GM23338 (cell line): ENCODE measurements around the gene HIF3A. TPM values are rescaled to one million over a fixed set of nuclear protein-coding genes. Genes with fewer than 3 reads are reported as not detected.

Source experiments
- ATAC-seq: fragments of 200-7000 bp; cut with Tn5 transposase; 3 replicates; pipeline ENCODE4 v1.9.1; 2020
- DNase-seq: peaks from one replicate; pipeline ENCODE4 v3.0.0-alpha.2; 2015; ENCODE audit warnings: low spot score
- H2AFZ ChIP-seq: fragments of 200-600 bp; sonication (generic); 2 replicates; pipeline ENCODE4 v1.8.0; 2016; ENCODE audit warnings: antibody characterized with exemption, mild to moderate bottlenecking, moderate library complexity
- H3F3A ChIP-seq: fragments of 200-600 bp; sonication (generic); replicated peaks from 2 replicates; pipeline ENCODE4 v1.8.0; 2017; ENCODE audit warnings: antibody characterized with exemption, mixed run types, low read depth
- H3K27ac ChIP-seq: fragments of 200-600 bp; sonication (generic); 2 replicates; pipeline ENCODE4 v1.6.1; 2016; ENCODE audit warnings: low read depth
- H3K27me3 ChIP-seq: fragments of 200-600 bp; sonication (generic); 2 replicates; pipeline ENCODE4 v1.8.0; 2016; ENCODE audit warnings: mild to moderate bottlenecking, mixed run types, moderate library complexity; ENCODE audit not compliant: insufficient read depth
- H3K36me3 ChIP-seq: fragments of 200-600 bp; sonication (generic); 2 replicates; pipeline ENCODE4 v1.8.0; 2016; ENCODE audit warnings: mild to moderate bottlenecking; ENCODE audit not compliant: insufficient read depth
- H3K4me1 ChIP-seq: fragments of 200-600 bp; sonication (generic); 2 replicates; pipeline ENCODE4 v1.8.0; 2016; ENCODE audit warnings: mild to moderate bottlenecking, moderate library complexity; ENCODE audit not compliant: insufficient read depth
- H3K4me2 ChIP-seq: fragments of 200-600 bp; sonication (generic); 2 replicates; pipeline ENCODE4 v1.7.1; 2017; ENCODE audit warnings: mixed run types
- H3K4me3 ChIP-seq: fragments of 200-600 bp; sonication (generic); 2 replicates; pipeline ENCODE4 v1.6.1; 2016; ENCODE audit warnings: mixed run types
- H3K79me2 ChIP-seq: fragments of 200-600 bp; sonication (generic); replicated peaks from 2 replicates; pipeline ENCODE4 v1.8.0; 2017; ENCODE audit warnings: mild to moderate bottlenecking; ENCODE audit not compliant: insufficient read depth
- H3K9me2 ChIP-seq: fragments of 200-600 bp; sonication (generic); 2 replicates; pipeline ENCODE4 v1.8.0; 2017; ENCODE audit not compliant: insufficient read depth
- H4K20me1 ChIP-seq: fragments of 200-600 bp; sonication (generic); replicated peaks from 2 replicates; pipeline ENCODE4 v1.8.0; 2017; ENCODE audit warnings: mild to moderate bottlenecking; ENCODE audit not compliant: insufficient read depth
- H3K27ac Mint-ChIP-seq: 2 replicates; pipeline ENCODE4 v1.8.0; 2020; ENCODE audit warnings: inconsistent platforms, mild to moderate bottlenecking, moderate library complexity, mixed read lengths
- H3K27me3 Mint-ChIP-seq: 3 replicates; pipeline ENCODE4 v1.8.0; 2022; ENCODE audit warnings: low read depth, mild to moderate bottlenecking, moderate library complexity, mixed read lengths, inconsistent platforms; ENCODE audit not compliant: insufficient read depth, poor library complexity
- H3K36me3 Mint-ChIP-seq: 3 replicates; pipeline ENCODE4 v1.8.0; 2021; ENCODE audit warnings: low read depth, mild to moderate bottlenecking, inconsistent platforms, moderate library complexity, mixed read lengths
- H3K4me1 Mint-ChIP-seq: 3 replicates; pipeline ENCODE4 v1.8.0; 2020; ENCODE audit warnings: mild to moderate bottlenecking, inconsistent platforms, mixed read lengths
- H3K4me3 Mint-ChIP-seq: 3 replicates; pipeline ENCODE4 v1.8.0; 2021; ENCODE audit warnings: moderate library complexity, mild to moderate bottlenecking, inconsistent platforms, mixed read lengths
- H3K9me3 Mint-ChIP-seq: 3 replicates; pipeline ENCODE4 v1.8.0; 2020; ENCODE audit warnings: moderate library complexity, mild to moderate bottlenecking, inconsistent platforms, mixed read lengths
- EZH2phosphoT487 ChIP-seq: fragments of 200-600 bp; sonication (generic); IDR thresholded peaks from one replicate; pipeline ENCODE4 v1.8.1; 2018; ENCODE audit warnings: antibody characterized with exemption; ENCODE audit not compliant: unreplicated experiment
- ZNF331 ChIP-seq: fragments of 250-450 bp; sonication (Bioruptor Pico); IDR thresholded peaks from 2 replicates; pipeline ENCODE4 v1.5.0; 2020; ENCODE audit warnings: low read depth, mild to moderate bottlenecking, moderate library complexity
- polyA plus RNA-seq: library from polyadenylated mRNA; unstranded; fragments of >200 nt; fragmentation: Nextera tagmentation; extraction: Ambion mirVana; gene quantifications from 2 replicates; pipeline ENCODE4 v1.2.1, GENCODE V29; 2016
- total RNA-seq: library from RNA; depleted of rRNA; stranded (reverse); fragments of >200 nt; shearing (Covaris generic); gene quantifications from 2 replicates; pipeline ENCODE4 v1.2.3, GENCODE V29; 2014
- TF ChIP-seq, protein P1 (sequence below), 2 experiments: fragments of 200-600 bp in 1 of 2; sonication (generic) in 1 of 2; conservative IDR thresholded peaks; 2 replicates each; pipeline versions ENCODE4 v1.5.1 to v1.6.1; 2016 to 2017; ENCODE audit warnings: antibody characterized with exemption in 2 of 2, low read depth in 2 of 2, mild to moderate bottlenecking in 2 of 2, moderate library complexity in 1 of 2
- TF ChIP-seq, protein P2 (sequence below): IDR thresholded peaks from one replicate; pipeline ENCODE4 v1.6.1; 2018; ENCODE audit warnings: antibody characterized with exemption; ENCODE audit not compliant: unreplicated experiment
- TF ChIP-seq, protein P3 (sequence below): fragments of 250-450 bp; sonication (Bioruptor Pico); IDR thresholded peaks from 2 replicates; pipeline ENCODE4 v1.5.0; 2020; ENCODE audit warnings: mild to moderate bottlenecking, moderate library complexity
- TF ChIP-seq, protein P4 (sequence below): IDR thresholded peaks from 2 replicates; pipeline ENCODE4 v1.6.1; 2016; ENCODE audit warnings: antibody characterized with exemption

The HIF3A gene
- total and polyA plus RNA-seq, 2 experiments from 2014 or later, result 20.4 to 70.5 TPM

- TF ChIP-seq, protein P1, sequence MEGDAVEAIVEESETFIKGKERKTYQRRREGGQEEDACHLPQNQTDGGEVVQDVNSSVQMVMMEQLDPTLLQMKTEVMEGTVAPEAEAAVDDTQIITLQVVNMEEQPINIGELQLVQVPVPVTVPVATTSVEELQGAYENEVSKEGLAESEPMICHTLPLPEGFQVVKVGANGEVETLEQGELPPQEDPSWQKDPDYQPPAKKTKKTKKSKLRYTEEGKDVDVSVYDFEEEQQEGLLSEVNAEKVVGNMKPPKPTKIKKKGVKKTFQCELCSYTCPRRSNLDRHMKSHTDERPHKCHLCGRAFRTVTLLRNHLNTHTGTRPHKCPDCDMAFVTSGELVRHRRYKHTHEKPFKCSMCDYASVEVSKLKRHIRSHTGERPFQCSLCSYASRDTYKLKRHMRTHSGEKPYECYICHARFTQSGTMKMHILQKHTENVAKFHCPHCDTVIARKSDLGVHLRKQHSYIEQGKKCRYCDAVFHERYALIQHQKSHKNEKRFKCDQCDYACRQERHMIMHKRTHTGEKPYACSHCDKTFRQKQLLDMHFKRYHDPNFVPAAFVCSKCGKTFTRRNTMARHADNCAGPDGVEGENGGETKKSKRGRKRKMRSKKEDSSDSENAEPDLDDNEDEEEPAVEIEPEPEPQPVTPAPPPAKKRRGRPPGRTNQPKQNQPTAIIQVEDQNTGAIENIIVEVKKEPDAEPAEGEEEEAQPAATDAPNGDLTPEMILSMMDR (conservative IDR thresholded peaks at IDR 0.05; ENCODE audit: low read depth in 2 of 2), result no peak
- TF ChIP-seq, protein P2, sequence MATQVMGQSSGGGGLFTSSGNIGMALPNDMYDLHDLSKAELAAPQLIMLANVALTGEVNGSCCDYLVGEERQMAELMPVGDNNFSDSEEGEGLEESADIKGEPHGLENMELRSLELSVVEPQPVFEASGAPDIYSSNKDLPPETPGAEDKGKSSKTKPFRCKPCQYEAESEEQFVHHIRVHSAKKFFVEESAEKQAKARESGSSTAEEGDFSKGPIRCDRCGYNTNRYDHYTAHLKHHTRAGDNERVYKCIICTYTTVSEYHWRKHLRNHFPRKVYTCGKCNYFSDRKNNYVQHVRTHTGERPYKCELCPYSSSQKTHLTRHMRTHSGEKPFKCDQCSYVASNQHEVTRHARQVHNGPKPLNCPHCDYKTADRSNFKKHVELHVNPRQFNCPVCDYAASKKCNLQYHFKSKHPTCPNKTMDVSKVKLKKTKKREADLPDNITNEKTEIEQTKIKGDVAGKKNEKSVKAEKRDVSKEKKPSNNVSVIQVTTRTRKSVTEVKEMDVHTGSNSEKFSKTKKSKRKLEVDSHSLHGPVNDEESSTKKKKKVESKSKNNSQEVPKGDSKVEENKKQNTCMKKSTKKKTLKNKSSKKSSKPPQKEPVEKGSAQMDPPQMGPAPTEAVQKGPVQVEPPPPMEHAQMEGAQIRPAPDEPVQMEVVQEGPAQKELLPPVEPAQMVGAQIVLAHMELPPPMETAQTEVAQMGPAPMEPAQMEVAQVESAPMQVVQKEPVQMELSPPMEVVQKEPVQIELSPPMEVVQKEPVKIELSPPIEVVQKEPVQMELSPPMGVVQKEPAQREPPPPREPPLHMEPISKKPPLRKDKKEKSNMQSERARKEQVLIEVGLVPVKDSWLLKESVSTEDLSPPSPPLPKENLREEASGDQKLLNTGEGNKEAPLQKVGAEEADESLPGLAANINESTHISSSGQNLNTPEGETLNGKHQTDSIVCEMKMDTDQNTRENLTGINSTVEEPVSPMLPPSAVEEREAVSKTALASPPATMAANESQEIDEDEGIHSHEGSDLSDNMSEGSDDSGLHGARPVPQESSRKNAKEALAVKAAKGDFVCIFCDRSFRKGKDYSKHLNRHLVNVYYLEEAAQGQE, result no peak
Observed at GRCh38 chr19:46341937-46342336, 45.1 kb downstream of the HIF3A start (continued).

DNA sequence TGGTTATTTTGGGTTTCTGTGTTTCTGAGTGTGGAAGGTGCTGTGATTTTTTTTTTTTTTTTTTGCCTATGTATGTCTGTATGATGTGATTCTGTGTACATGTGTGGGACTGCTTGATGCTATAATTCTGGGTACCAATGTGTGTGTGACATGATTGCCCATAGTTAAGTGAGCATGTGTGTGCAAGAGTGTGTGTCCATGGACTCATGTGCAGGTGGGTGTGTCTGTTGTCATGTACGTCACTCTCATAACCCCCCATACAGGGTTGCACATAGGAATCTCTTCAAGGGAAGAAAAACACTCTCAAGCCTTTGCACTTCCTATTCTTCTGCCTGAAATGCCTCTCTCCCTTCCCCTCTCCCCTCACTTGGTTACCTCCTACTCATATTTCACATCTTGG is 47.5 kb downstream of the HIF3A start:
- Histone ChIP-seq H3K4me3 (no peak overlapping the region), H3K4me1 (peaks cover 8% of the 10 kb centered on the region), H3K27ac (no peak overlapping the region), H3K27me3 (peaks cover 5% of the 10 kb centered on the region; the same call in 1 of the 2 replicates), H3F3A (no peaks in the 10 kb centered on the region), H3K4me2 (no peak overlapping the region), H3K79me2 (peaks cover 20% of the 10 kb centered on the region), H3K9me2 (no peaks in the 10 kb centered on the region), H3K36me3 (no peaks in the 10 kb centered on the region), H4K20me1 (peaks cover 10% of the 10 kb centered on the region), H2AFZ (no peak overlapping the region)
- Mint-ChIP-seq H3K27me3 (peaks cover 11% of the 10 kb centered on the region), H3K4me3 (no peak overlapping the region), H3K4me1 (peaks cover 24% of the 10 kb centered on the region), H3K9me3 (peaks cover 3% of the 10 kb centered on the region; the same call in 1 of the 3 replicates), H3K36me3 (peaks cover 14% of the 10 kb centered on the region), H3K27ac (no peak overlapping the region)
- no peak for ATAC-seq
- peak; percentile 24 for DNase-seq
- no peak for TF ChIP-seq ZNF331
- TF ChIP-seq, protein P3, sequence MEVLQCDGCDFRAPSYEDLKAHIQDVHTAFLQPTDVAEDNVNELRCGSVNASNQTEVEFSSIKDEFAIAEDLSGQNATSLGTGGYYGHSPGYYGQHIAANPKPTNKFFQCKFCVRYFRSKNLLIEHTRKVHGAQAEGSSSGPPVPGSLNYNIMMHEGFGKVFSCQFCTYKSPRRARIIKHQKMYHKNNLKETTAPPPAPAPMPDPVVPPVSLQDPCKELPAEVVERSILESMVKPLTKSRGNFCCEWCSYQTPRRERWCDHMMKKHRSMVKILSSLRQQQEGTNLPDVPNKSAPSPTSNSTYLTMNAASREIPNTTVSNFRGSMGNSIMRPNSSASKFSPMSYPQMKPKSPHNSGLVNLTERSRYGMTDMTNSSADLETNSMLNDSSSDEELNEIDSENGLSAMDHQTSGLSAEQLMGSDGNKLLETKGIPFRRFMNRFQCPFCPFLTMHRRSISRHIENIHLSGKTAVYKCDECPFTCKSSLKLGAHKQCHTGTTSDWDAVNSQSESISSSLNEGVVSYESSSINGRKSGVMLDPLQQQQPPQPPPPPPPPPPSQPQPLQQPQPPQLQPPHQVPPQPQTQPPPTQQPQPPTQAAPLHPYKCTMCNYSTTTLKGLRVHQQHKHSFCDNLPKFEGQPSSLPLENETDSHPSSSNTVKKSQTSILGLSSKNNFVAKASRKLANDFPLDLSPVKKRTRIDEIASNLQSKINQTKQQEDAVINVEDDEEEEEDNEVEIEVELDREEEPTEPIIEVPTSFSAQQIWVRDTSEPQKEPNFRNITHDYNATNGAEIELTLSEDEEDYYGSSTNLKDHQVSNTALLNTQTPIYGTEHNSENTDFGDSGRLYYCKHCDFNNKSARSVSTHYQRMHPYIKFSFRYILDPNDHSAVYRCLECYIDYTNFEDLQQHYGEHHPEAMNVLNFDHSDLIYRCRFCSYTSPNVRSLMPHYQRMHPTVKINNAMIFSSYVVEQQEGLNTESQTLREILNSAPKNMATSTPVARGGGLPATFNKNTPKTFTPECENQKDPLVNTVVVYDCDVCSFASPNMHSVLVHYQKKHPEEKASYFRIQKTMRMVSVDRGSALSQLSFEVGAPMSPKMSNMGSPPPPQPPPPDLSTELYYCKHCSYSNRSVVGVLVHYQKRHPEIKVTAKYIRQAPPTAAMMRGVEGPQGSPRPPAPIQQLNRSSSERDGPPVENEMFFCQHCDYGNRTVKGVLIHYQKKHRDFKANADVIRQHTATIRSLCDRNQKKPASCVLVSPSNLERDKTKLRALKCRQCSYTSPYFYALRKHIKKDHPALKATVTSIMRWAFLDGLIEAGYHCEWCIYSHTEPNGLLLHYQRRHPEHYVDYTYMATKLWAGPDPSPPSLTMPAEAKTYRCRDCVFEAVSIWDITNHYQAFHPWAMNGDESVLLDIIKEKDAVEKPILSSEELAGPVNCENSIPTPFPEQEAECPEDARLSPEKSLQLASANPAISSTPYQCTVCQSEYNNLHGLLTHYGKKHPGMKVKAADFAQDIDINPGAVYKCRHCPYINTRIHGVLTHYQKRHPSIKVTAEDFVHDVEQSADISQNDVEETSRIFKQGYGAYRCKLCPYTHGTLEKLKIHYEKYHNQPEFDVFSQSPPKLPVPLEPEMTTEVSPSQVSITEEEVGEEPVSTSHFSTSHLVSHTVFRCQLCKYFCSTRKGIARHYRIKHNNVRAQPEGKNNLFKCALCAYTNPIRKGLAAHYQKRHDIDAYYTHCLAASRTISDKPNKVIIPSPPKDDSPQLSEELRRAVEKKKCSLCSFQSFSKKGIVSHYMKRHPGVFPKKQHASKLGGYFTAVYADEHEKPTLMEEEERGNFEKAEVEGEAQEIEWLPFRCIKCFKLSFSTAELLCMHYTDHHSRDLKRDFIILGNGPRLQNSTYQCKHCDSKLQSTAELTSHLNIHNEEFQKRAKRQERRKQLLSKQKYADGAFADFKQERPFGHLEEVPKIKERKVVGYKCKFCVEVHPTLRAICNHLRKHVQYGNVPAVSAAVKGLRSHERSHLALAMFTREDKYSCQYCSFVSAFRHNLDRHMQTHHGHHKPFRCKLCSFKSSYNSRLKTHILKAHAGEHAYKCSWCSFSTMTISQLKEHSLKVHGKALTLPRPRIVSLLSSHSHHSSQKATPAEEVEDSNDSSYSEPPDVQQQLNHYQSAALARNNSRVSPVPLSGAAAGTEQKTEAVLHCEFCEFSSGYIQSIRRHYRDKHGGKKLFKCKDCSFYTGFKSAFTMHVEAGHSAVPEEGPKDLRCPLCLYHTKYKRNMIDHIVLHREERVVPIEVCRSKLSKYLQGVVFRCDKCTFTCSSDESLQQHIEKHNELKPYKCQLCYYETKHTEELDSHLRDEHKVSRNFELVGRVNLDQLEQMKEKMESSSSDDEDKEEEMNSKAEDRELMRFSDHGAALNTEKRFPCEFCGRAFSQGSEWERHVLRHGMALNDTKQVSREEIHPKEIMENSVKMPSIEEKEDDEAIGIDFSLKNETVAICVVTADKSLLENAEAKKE, result no peak
- no peak for TF ChIP-seq EZH2phosphoT487
- TF ChIP-seq, protein P4, sequence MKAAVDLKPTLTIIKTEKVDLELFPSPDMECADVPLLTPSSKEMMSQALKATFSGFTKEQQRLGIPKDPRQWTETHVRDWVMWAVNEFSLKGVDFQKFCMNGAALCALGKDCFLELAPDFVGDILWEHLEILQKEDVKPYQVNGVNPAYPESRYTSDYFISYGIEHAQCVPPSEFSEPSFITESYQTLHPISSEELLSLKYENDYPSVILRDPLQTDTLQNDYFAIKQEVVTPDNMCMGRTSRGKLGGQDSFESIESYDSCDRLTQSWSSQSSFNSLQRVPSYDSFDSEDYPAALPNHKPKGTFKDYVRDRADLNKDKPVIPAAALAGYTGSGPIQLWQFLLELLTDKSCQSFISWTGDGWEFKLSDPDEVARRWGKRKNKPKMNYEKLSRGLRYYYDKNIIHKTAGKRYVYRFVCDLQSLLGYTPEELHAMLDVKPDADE, result no peak
